Suprapubic skin (tissue), 4 donors: ENCODE results near the gene AKAP13.

ENCODE experiments used
- EP300 ChIP-seq: sonication (generic); formaldehyde crosslinking; IDR thresholded peaks from one replicate; pipeline ENCODE4 v1.6.1; 2017; ENCODE audit warnings: antibody characterized with exemption
- POLR2A ChIP-seq, 2 donors: fragments of 450-650 bp; IDR thresholded peaks; one replicate each; pipeline ENCODE4 v1.6.1; 2017; ENCODE audit warnings: antibody characterized with exemption in 2 of 2, mild to moderate bottlenecking in 2 of 2, moderate library complexity in 2 of 2
- POLR2AphosphoS5 ChIP-seq, 3 donors: sonication (generic); formaldehyde crosslinking; IDR thresholded peaks; one replicate each; pipeline ENCODE4 v1.6.1; 2017; ENCODE audit warnings: antibody characterized with exemption in 3 of 3
- TF ChIP-seq, protein P1 (sequence below), 2 donors: fragments of 200-600 bp in 1 of 2; fragments of 450-650 bp in 1 of 2; sonication (generic) in 1 of 2; IDR thresholded peaks; one replicate each; pipeline ENCODE4 v1.5.1; 2016 to 2019; ENCODE audit warnings: antibody characterized with exemption in 2 of 2, mild to moderate bottlenecking in 1 of 2, moderate library complexity in 1 of 2

DNA sequence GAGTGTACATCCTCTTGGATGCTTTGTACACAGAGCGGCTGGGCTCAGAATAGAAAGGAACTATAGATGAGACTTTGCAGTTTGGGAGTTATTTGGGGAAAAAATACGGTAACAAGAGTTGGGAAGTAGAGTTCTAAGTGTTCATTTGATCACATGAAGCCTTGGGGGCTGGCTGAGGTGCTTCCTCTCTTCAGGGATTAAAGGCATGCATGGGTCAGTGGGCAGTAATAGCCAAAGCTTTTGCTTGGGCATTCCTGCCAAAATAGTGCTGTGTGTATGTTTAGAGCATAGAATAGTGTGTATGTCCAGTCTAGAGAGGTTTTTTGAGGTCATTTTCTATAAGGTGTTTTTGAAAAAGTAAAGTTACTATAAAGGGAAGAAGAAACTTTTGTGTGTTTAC, 12.8 kb downstream of the AKAP13 start:
- TF ChIP-seq, protein P1, sequence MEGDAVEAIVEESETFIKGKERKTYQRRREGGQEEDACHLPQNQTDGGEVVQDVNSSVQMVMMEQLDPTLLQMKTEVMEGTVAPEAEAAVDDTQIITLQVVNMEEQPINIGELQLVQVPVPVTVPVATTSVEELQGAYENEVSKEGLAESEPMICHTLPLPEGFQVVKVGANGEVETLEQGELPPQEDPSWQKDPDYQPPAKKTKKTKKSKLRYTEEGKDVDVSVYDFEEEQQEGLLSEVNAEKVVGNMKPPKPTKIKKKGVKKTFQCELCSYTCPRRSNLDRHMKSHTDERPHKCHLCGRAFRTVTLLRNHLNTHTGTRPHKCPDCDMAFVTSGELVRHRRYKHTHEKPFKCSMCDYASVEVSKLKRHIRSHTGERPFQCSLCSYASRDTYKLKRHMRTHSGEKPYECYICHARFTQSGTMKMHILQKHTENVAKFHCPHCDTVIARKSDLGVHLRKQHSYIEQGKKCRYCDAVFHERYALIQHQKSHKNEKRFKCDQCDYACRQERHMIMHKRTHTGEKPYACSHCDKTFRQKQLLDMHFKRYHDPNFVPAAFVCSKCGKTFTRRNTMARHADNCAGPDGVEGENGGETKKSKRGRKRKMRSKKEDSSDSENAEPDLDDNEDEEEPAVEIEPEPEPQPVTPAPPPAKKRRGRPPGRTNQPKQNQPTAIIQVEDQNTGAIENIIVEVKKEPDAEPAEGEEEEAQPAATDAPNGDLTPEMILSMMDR (IDR thresholded peaks at IDR 0.05) = no peak
- no peak for TF ChIP-seq POLR2A (IDR thresholded peaks at IDR 0.05)
- TF ChIP-seq EP300 = no peak
- no peak for TF ChIP-seq POLR2AphosphoS5 (IDR thresholded peaks at IDR 0.05)
